Loucy (cell line): Measurements from ENCODE around the gene RND2.
"Not testable (repeated sequence)": the region's sequence is repeated elsewhere in the genome, so short reads cannot be mapped to it uniquely, and the experiment has no call there.

ENCODE experiments used
- H2AFZ ChIP-seq: fragments of 200-600 bp; sonication (generic); 2 replicates; pipeline ENCODE4 v1.6.0; 2016; ENCODE audit warnings: antibody characterized with exemption, mild to moderate bottlenecking, low read length, moderate library complexity
- H3F3A ChIP-seq: fragments of 200-600 bp; 2 replicates; pipeline ENCODE4 v1.6.0; 2016; ENCODE audit warnings: antibody characterized with exemption, low read depth, mild to moderate bottlenecking
- H3K27me3 ChIP-seq: fragments of 200-600 bp; sonication (generic); 2 replicates; pipeline ENCODE4 v1.6.1; 2014; ENCODE audit warnings: low read length, mild to moderate bottlenecking; ENCODE audit not compliant: insufficient read depth, poor library complexity, severe bottlenecking
- H3K36me3 ChIP-seq: fragments of 200-600 bp; sonication (generic); 2 replicates; pipeline ENCODE4 v1.6.1; 2016; ENCODE audit warnings: low read length; ENCODE audit not compliant: insufficient read depth
- H3K4me1 ChIP-seq: fragments of 200-600 bp; sonication (generic); 2 replicates; pipeline ENCODE4 v1.5.1; 2014; ENCODE audit warnings: low read length, mild to moderate bottlenecking; ENCODE audit not compliant: insufficient read depth, poor library complexity, severe bottlenecking
- H3K4me2 ChIP-seq: fragments of 200-600 bp; sonication (generic); 2 replicates; pipeline ENCODE4 v1.6.0; 2014; ENCODE audit warnings: antibody characterized with exemption, low read length, low read depth, mild to moderate bottlenecking; ENCODE audit not compliant: poor library complexity, severe bottlenecking
- H3K4me3 ChIP-seq: fragments of 200-600 bp; sonication (generic); 2 replicates; pipeline ENCODE4 v1.5.1; 2014; ENCODE audit warnings: low read length, mild to moderate bottlenecking, mixed read lengths; ENCODE audit not compliant: poor library complexity, severe bottlenecking
- H3K79me2 ChIP-seq: fragments of 200-600 bp; sonication (generic); 2 replicates; pipeline ENCODE4 v1.6.1; 2014; ENCODE audit warnings: low read length; ENCODE audit not compliant: insufficient read depth
- H3K9ac ChIP-seq: fragments of 200-600 bp; sonication (generic); 2 replicates; pipeline ENCODE4 v1.6.0; 2014; ENCODE audit warnings: mild to moderate bottlenecking, low read depth, low read length, moderate library complexity; ENCODE audit not compliant: poor library complexity, severe bottlenecking
- H3K9me2 ChIP-seq: fragments of 200-600 bp; sonication (generic); replicated peaks from 2 replicates; pipeline ENCODE4 v1.6.1; 2016; ENCODE audit warnings: low read depth, low read length, mixed read lengths
- H3K9me3 ChIP-seq: fragments of 200-600 bp; sonication (generic); 2 replicates; pipeline ENCODE4 v1.6.1; 2014; ENCODE audit warnings: mild to moderate bottlenecking, antibody characterized with exemption, low read length, low read depth; ENCODE audit not compliant: insufficient read depth
- H4K20me1 ChIP-seq: fragments of 200-600 bp; sonication (generic); 2 replicates; pipeline ENCODE4 v1.6.0; 2014; ENCODE audit warnings: antibody characterized with exemption, low read length, mild to moderate bottlenecking; ENCODE audit not compliant: insufficient read depth, poor library complexity, severe bottlenecking
- EZH2phosphoT487 ChIP-seq: fragments of 200-600 bp; IDR thresholded peaks from 2 replicates; pipeline ENCODE4 v1.6.1; 2018; ENCODE audit warnings: antibody characterized with exemption, mild to moderate bottlenecking, moderate library complexity, borderline replicate concordance
- TF ChIP-seq, protein P1 (sequence below): fragments of 200-600 bp; sonication (generic); conservative IDR thresholded peaks from 2 replicates; pipeline ENCODE4 v1.5.1; 2014; ENCODE audit warnings: mild to moderate bottlenecking, antibody characterized with exemption, low read length

RND2 gene

DNA sequence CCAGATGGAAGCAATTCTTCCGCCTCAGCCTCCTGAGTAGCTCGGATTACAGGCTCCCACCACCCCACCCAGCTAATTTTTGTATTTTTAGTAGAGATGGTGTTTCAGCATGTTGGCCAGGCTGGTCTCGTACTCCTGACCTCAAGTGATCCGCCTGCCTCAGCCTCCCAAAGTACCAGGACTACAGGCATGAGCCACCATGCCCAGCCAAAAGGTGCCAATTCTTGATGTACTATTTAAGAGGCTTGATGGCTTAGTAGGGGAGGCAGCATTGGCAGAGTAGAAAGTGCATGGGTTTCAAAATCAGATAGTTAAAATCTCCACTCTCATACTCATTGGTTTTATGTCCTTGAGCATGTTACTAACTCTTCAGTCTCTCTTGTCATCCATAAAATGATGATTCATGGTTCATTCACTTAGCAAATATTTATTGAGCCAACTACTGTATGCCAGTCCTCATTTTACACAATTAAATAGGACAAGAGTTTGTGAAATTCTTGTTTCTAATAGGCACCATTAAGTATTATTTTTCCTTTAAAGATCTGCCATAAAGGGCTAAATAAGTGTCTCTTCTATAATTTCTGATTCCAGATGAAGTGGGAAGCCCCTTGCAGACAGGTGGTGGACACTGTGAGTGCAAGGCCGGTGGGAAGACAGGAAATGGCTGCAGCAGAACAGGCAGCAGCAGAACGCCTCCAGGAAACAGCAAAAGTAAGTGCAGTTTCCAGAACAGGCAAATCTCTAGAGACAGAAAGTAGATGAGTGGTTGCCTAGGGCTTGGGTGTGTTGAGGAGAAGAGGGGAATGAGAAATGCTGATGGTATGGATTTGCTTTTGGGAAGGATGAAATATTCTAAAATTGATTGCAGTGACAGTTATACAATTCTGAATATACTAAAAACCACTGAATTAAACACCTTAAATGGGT lies 35.0 kb upstream of the RND2 start:
- Histone ChIP-seq H3K36me3 (peaks cover 62% of the 10 kb centered on the region; the same call in 1 of the 2 replicates), H3K27me3 (no peaks in the 10 kb centered on the region), H3F3A (no peaks in the 10 kb centered on the region), H3K9me2 (no peaks in the 10 kb centered on the region), H3K9me3 (no peaks in the 10 kb centered on the region), H3K4me3 (no peak overlapping the region), H3K4me2 (no peak overlapping the region), H3K9ac (no peak overlapping the region), H3K4me1 (peaks cover 8% of the 10 kb centered on the region), H2AFZ (no peak overlapping the region), H3K79me2 (peaks cover 14% of the 10 kb centered on the region; the same call in 1 of the 2 replicates), H4K20me1 (no peaks in the 10 kb centered on the region)
- TF ChIP-seq, protein P1, sequence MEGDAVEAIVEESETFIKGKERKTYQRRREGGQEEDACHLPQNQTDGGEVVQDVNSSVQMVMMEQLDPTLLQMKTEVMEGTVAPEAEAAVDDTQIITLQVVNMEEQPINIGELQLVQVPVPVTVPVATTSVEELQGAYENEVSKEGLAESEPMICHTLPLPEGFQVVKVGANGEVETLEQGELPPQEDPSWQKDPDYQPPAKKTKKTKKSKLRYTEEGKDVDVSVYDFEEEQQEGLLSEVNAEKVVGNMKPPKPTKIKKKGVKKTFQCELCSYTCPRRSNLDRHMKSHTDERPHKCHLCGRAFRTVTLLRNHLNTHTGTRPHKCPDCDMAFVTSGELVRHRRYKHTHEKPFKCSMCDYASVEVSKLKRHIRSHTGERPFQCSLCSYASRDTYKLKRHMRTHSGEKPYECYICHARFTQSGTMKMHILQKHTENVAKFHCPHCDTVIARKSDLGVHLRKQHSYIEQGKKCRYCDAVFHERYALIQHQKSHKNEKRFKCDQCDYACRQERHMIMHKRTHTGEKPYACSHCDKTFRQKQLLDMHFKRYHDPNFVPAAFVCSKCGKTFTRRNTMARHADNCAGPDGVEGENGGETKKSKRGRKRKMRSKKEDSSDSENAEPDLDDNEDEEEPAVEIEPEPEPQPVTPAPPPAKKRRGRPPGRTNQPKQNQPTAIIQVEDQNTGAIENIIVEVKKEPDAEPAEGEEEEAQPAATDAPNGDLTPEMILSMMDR: no peak
- no peak for TF ChIP-seq EZH2phosphoT487

- no peak overlapping the region for H2AFZ ChIP-seq
- TF ChIP-seq, protein P1: no peak
- TF ChIP-seq EZH2phosphoT487: no peak
- H3K4me2 ChIP-seq: no peak overlapping the region
- no peaks in the 10 kb centered on the region for H4K20me1 ChIP-seq
- no peak overlapping the region for H3K9ac ChIP-seq
- no peaks in the 10 kb centered on the region for H3K4me1 ChIP-seq
- H3K79me2 ChIP-seq: no peaks in the 10 kb centered on the region; the same call in 1 of the 2 replicates
- peaks cover 56% of the 10 kb centered on the region; the same call in 1 of the 2 replicates for H3K36me3 ChIP-seq
- no peaks in the 10 kb centered on the region for H3F3A ChIP-seq
- no peak overlapping the region for H3K4me3 ChIP-seq
- no peaks in the 10 kb centered on the region for H3K27me3 ChIP-seq
- no peaks in the 10 kb centered on the region for H3K9me2 ChIP-seq
- H3K9me3 ChIP-seq: no peaks in the 10 kb centered on the region
Observed at GRCh38 chr17:42991471-42991870, 33.6 kb upstream of the RND2 start.

GRCh38 chr17:42992872-42993271 lies 32.2 kb upstream of the RND2 start:
- no peaks in the 10 kb centered on the region for H3K27me3 ChIP-seq
- no peaks in the 10 kb centered on the region for H3K79me2 ChIP-seq
- H4K20me1 ChIP-seq: no peaks in the 10 kb centered on the region
- no peak overlapping the region for H3K9ac ChIP-seq
- peaks cover 48% of the 10 kb centered on the region; the same call in 1 of the 2 replicates for H3K36me3 ChIP-seq
- TF ChIP-seq EZH2phosphoT487: no peak
- TF ChIP-seq, protein P1: no peak
- no peaks in the 10 kb centered on the region for H3F3A ChIP-seq
- H3K4me2 ChIP-seq: no peak overlapping the region
- H3K9me2 ChIP-seq: no peaks in the 10 kb centered on the region
- no peak overlapping the region for H3K4me3 ChIP-seq
- no peaks in the 10 kb centered on the region for H3K9me3 ChIP-seq
- H3K4me1 ChIP-seq: peaks cover 8% of the 10 kb centered on the region
- H2AFZ ChIP-seq: no peak overlapping the region

DNA sequence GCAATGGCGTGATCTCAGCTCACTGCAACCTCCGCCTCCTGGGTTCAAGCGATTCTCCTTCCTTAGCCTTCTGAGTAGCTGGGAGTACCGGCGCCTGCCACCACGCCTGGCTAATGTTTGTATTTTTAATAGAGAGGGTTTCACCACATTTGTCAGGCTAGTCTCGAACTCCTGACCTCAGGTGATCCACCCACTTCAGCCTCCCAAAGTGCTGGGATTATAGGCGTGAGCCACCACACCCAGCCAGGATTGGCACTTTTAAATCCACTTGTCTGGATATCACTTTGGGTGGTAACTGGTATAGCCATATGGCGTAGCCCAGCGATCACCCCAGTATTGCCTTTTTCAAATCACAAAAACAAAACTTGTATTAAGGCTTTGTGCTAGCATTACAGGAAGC lies 31.1 kb upstream of the RND2 start:
- not testable (repeated sequence) for H2AFZ ChIP-seq, H3K4me1 ChIP-seq, H3K9me3 ChIP-seq, H4K20me1 ChIP-seq, H3F3A ChIP-seq, H3K79me2 ChIP-seq, H3K4me2 ChIP-seq, H3K4me3 ChIP-seq, H3K27me3 ChIP-seq, H3K9me2 ChIP-seq, H3K9ac ChIP-seq
- peaks cover 37% of the 10 kb centered on the region; the same call in 1 of the 2 replicates for H3K36me3 ChIP-seq
